Measurements from ENCODE around the gene ARHGAP18.

ARHGAP18 gene

GRCh38 chr6:129542705-129543104 lies 167.3 kb downstream of the ARHGAP18 start:
- no peak overlapping the region for H3K4me2 ChIP-seq (ENCODE audit: low read length)
- no peaks in the 10 kb centered on the region for H3K4me1 ChIP-seq (ENCODE audit: control insufficient read depth, insufficient read depth, low read length)

GRCh38 chr6:129539032-129539431 lies 170.9 kb downstream of the ARHGAP18 start:
- H3K9ac ChIP-seq (ENCODE audit: low read depth, low read length), result no peak overlapping the region
- H3K4me3 ChIP-seq (ENCODE audit: low read length), result no peak overlapping the region
- no peaks in the 10 kb centered on the region for H3K9me3 ChIP-seq (replicated peaks; ENCODE audit: low read length)
- H3K27me3 ChIP-seq (ENCODE audit: control insufficient read depth, insufficient read depth, low read length), result no peaks in the 10 kb centered on the region
- H3K4me1 ChIP-seq (ENCODE audit: control insufficient read depth, insufficient read depth, low read length), result no peaks in the 10 kb centered on the region
- no peak overlapping the region for H3K4me2 ChIP-seq (ENCODE audit: low read length)
- H3K36me3 ChIP-seq (ENCODE audit: insufficient read depth, low read length), result peaks cover 37% of the 10 kb centered on the region

More at GRCh38 chr6:129542705-129543104, 167.3 kb downstream of the ARHGAP18 start:
- Histone ChIP-seq H3K27me3 (ENCODE audit: control insufficient read depth, insufficient read depth, low read length) (no peaks in the 10 kb centered on the region), H3K9me3 (replicated peaks; ENCODE audit: low read length) (no peaks in the 10 kb centered on the region), H3K36me3 (ENCODE audit: insufficient read depth, low read length) (peaks cover 51% of the 10 kb centered on the region), H3K4me3 (ENCODE audit: low read length) (no peak overlapping the region), H3K9ac (ENCODE audit: low read depth, low read length) (no peak overlapping the region)

DNA sequence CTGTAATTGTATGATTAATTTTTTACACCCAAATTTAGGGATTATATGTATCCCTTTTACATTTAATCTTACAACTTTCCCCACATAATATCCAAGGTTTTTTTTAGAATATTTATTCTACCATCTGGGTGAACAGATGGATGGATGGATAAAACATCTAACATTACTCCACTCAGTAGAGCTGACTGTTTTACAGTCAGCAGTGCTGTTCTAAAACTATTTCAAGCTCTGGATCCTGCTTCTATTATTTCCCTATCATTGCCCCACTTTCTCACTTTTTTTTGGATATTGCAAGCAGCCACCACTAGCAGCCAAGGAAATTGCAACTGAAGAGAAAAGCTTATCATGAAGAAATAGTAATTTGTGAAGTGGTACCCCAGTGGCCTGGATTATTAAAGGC lies 173.7 kb downstream of the ARHGAP18 start:
- Histone ChIP-seq H3K4me2 (ENCODE audit: low read length) (no peak overlapping the region), H3K4me1 (ENCODE audit: control insufficient read depth, insufficient read depth, low read length) (no peaks in the 10 kb centered on the region), H3K9me3 (replicated peaks; ENCODE audit: low read length) (no peaks in the 10 kb centered on the region), H3K9ac (ENCODE audit: low read depth, low read length) (no peak overlapping the region), H3K4me3 (ENCODE audit: low read length) (no peak overlapping the region), H3K27me3 (ENCODE audit: control insufficient read depth, insufficient read depth, low read length) (no peaks in the 10 kb centered on the region), H3K36me3 (ENCODE audit: insufficient read depth, low read length) (peaks cover 44% of the 10 kb centered on the region)

DNA sequence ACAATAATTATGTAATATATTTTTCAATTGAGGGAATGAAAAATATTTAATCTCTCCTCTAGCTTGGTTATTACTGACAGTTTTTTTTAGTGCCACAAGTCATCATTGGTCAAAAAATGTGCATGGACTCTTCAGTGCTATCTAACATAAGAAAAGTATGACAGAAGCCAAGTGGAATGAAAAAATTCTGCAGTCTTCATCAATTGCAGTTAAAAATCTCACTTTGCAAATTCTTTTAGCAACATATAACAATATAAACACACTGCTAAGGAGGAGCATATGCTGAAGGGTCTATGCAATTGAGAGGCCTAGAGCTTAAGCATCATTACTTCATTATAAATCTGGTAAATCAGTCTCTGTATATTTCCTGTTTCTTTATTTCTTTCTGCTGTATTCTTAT lies 175.1 kb downstream of the ARHGAP18 start:
- Histone ChIP-seq H3K9ac (ENCODE audit: low read depth, low read length) (no peak overlapping the region), H3K4me1 (ENCODE audit: control insufficient read depth, insufficient read depth, low read length) (no peaks in the 10 kb centered on the region), H3K4me2 (ENCODE audit: low read length) (no peak overlapping the region), H3K36me3 (ENCODE audit: insufficient read depth, low read length) (peaks cover 39% of the 10 kb centered on the region), H3K4me3 (ENCODE audit: low read length) (no peak overlapping the region), H3K9me3 (replicated peaks; ENCODE audit: low read length) (no peaks in the 10 kb centered on the region), H3K27me3 (ENCODE audit: control insufficient read depth, insufficient read depth, low read length) (no peaks in the 10 kb centered on the region)
